Hematopoietic multipotent progenitor cell treated with erythropoietin and hydrocortisone succinate and interleukin-3 and kit ligand, for 17 days (in vitro differentiated cells): Measurements from ENCODE around the gene KRT6C.

Experiments
- DNase-seq: peaks from one replicate; pipeline ENCODE4 v3.0.0-alpha.2; 2015; ENCODE audit warnings: low spot score

KRT6C gene

DNA sequence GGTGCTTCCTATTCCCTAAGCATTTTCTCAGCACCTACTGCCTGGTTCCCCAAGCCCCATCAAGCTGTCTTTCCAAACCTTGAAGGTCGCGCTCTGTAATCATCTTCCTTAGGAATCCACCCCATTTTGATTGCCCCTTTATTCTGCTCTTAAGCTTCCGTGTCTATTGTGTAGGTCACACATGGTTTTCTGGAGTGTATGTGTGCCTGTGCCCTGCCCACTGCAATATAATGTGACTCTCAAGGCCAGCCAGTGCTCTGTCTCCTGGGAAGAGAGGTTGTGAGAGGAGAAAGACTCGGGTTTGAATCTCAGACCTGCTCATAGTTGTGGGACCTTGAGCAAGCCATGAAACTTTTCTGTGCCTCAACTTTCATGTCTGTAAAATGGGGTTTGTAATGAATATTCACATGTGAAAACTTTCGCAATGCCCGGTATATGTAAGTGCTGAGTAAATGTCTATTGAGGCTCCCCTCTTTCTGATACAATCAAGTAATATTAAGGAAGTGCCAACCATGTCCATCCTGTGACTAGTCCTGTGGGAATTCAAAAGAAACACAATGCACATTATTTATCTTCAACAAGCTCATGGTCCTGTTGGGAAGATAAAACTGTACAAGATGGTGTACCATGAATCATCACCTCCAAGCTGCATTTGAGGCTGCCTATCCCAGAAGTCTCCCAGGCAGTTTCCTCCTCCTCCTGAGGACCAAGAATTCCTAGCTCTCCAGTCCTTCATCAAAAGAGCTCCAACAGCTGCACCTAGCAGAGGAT is 38.7 kb downstream of the KRT6C start:
- no peak for DNase-seq

DNA sequence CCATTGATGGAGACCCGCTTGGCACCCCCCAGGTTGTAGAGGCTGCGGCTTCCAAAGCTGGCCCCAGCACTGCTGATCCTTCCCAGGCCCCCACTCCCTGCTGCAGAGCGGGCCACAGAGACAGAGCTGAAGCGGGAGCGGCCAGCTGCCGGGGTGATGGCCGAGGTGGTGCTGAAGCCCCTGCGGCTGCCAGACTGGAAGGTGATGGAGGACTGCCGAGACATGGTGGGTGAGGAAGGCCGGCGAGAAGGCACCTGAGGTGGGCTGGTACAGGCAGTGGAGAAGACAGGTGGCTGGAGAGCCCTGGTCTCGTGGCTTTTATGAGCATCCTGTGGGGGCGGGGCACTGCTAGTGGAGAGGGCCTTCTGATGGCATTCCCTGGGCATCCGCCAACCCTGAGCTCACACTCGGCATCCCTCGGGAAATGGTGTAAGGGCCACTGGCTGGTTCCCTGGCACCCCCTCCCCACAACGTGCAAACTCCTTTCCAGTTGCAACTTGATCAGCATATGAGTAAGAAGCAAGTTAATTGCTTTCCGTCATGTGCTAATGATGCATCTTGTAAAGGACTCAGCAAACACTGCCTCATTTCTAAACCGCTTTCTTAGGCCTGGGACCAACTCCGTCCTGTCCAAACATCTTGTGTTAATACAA is 39.4 kb downstream of the KRT6C start, which contains the start of gene KRT75:
Gene KRT75, minus strand, starts transcription at position 291 of the 653 bp plus-strand sequence. Its CDS starts 67 bp downstream, at position 224.
- DNase-seq, result no peak

DNA sequence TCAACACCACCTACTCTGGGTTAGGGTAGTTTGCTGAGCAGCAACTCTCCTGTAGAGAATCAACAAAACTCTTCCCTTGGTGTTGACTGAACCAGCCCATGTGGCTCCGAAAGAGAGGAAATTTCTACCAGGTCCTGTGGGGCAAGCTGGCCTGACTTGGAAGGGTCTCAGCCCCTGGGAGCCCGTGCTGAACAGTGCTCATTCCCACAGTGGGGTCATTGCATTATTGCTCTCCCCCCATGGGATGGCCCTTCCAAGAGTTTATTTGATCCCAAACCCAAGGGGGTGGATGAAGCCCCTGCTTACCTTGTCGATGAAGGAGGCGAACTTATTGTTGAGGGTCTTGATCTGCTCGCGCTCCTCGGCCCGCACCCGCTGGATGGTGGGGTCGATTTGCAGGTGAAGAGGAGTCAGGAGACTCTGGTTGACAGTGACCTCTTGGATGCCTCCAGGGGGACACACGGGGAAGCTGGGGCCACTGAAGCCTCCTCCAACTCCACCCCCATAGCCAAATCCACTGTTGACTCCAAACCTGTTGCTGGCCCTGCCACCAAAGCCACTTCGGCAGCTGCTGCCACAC is 40.0 kb downstream of the KRT6C start:
- DNase-seq, result no peak

DNA sequence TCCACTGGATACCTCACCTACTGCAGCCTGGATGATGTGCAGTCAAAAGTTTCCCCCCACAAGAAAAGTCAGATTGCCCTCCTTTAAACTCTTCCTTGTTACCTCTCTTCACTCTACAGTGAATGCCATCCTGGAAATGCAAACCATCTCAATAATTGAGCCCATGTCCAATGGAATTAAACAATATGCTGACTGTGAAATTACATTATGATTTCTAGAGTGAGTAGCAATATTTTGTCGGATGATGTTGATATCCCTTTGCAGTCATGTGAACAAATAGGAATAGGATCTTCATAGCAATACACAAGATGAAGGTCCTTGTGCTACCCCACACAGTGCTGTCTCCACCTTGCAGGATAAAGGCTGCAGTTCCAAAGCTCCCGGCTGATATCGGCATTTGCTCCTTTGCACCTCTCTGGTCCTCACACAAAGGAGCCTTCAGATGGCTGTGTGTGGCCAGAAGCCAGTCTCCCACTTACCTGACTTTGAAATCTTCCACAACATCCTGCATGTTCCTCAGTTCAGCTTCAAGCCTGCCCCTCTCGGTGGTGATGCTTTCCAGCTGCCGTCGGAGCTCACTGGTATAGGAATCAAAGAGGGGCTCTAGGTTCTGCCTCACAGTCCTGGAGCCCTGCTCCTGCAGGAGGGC is 40.9 kb downstream of the KRT6C start:
- no peak for DNase-seq

DNA sequence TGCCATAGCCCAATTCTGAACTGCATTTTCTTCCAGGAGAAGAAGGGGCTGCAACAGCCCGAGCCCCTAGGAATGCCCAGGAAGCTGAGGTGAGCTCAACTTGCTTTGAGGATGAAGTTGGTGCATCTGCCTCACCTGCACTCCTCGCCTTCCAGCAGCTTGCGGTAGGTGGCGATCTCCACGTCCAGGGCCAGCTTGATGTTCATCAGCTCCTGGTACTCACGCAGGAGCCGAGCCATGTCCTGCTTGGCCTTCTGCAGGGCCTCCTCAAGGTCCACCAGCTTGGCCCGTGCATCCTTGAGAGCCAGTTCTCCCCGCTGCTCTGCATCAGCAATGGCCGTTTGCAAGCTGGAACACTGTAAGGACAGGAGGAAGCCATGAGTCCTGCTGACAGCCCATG is 45.5 kb downstream of the KRT6C start:
- DNase-seq, result no peak

DNA sequence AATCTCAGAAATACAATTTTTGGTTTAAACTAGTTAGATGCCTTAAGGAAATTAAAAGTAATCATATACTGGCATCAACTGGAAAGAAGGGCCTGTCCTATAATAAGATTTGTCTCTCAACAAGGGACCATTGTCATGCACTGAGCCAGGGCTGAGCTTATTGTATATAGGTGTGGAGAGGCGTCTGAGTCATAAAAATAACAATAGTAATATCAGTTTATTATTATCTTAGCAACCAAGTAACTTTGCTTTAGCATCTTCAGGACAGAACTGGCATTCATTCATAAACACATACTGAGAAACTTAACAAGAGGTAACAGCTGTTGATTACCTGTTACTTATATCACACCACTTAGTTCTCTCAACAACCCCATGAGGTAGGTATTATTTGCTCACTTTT is 46.5 kb downstream of the KRT6C start:
- DNase-seq, result no peak

DNA sequence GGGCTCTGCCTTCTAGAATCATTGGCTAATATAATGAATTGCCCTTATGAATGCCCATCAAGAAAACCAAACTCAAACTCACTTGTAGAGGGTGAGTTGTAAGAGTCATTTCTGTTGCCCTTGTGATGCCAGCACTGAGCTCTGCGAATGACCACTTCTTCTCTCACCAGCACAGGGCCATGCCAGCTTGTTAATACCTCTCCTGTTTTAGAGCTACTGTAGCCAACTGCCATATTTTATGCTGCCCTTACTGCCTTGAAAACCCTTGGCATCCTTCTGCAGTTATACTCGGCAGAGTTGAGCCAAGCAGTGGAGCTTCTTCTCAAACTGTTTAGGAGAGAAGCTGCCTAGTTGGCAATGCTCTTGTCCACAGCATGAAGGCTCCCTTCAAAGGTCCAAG is 47.6 kb downstream of the KRT6C start:
- DNase-seq, result no peak

DNA sequence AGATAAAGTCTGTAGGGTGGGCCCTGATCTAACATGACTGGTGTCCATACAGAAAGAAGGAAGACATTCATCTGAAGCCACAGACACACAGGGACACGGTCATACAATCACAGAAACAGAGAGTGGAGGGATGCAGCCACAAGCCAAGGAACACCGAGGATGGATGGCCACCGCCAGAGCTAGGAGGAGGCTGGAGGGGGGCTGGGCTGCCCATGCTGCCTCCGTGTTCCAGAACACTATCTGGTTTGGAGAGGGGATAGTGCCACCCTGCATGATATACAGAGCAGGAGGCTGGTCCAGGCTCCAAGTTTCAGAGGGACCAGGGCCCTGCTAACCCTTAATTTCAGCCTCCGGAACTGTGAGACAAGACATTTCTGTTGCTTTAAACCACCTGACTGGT is 48.1 kb downstream of the KRT6C start:
- no peak for DNase-seq

DNA sequence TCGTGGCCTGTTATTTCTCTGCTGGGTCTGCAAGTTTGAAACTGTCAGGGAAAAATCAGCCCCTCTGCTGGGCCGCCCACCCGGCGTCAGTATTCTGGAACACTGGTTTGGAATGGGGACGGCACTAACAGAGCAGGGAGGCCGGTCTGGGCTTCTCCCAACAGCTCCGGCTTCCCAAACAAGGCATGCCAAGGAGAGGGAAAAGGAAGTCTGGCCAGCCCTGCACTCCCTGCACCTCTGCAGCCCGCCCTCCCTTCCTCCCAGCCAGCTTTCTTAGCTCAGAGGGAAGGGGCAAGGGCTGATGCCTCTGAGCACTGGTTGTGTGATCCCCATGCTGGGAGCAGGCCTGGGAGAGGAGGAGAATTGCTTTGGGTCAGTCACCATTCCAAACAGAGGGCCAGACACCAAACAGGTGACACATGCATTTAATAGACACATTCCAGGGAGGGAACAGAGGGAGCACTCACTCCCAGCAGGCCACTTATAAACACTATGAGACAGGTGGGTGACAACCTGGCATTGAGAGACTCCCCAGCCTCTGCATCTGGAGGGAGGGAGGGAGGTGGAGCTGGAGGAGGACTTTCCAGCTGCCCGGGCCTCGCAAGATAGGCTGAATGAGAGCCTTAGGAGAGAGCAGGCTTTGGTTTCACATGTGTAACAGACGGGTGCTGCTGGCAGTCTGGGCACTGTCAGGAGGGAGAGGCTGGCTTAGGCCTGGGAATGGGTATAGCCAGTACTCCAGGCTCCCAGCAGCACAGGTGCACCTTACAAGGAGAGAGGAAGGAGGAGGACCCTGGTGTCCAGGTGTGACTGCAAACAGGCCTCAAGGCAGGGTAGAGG is 49.7 kb downstream of the KRT6C start:
- DNase-seq, result no peak

DNA sequence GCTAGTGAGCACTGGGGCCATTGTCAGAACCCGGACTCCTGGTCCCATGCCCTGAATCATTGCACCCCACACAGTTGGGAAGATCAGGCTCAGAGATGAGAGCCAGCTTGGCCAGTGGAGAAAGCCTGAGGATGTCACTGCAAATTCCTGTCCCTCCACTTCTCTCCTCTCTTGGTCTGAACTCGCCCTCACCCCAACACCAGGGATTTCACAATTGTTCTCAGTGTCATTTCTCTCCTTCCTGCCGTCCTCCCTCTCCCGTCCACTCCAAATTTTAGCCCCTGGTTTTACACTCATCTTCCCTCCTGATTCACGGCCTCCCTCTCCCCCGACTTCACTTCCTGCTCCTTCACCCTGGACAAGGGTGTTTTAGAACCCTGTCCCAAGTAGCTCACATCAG is 50.6 kb downstream of the KRT6C start:
- DNase-seq, result no peak

DNA sequence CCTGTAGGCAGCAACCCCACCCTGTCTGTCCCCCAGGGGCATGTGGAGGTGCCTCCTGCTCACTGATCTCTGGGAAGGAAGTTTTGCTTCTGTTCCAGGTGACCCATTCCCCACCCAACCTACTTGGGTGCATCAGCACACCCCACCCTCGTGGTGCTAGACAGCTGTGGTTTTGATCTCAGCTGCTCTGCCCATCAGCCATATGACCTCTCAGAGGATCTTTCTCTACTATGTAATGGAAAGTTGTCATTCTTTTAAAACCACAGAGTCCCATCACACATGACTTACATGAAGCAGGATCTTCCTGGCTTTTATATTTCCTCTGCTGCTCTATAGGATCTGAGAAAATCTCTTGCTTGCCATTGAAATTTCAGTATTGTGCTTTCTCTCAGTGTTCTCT is 53.9 kb downstream of the KRT6C start:
- no peak for DNase-seq

DNA sequence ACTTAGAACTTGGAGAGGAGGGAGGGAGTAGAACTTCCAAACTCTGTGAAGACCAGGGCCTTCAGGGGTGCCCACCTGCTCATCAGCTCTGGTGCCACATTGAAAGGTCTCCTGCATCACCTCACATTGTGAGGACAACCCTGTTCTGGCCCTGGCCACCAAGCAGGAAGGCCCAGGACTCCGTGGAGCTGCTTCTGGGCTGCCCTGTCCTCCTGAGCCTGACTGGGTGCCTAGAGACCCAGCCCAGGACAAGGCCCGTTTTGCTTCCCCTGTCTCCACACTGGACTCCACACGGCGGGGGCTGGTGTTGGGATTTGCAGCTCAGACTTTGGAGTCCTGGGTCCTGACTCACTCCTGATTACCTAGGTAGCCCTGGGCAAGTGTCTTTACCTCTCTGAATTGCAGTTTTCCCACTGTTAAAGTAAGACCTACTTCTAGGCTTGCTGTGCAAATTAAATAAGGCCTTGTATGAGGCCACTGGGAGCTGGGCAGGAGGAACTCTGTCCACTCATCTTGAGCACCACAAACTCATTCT is 55.0 kb downstream of the KRT6C start:
- DNase-seq, result no peak
